8988T (cell line): ENCODE data around the gene ODC1.

Experiments
- DNase-seq: peaks from one replicate; pipeline ENCODE4 v3.0.0; 2011

ODC1 gene

DNA sequence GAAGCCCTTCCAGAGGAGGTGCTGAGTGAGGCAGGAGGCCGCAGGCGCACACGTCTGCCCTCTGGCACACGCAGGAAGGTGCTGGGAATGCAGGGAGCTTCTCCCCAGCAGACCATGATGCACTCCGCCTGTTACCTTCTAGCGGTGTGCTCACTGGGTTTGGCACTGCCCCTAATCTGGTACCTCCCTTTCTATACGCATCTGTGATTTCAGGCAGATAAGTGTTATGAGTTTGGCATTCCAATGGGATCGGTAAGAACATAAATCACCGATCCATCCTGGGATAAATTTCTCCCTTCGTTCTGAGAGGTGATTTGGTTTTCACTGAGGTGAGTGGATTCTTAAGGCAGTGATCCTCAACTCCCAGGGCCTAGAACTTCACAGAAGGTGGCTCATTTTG lies 34.6 kb downstream of the ODC1 start:
- no peak for DNase-seq

DNA sequence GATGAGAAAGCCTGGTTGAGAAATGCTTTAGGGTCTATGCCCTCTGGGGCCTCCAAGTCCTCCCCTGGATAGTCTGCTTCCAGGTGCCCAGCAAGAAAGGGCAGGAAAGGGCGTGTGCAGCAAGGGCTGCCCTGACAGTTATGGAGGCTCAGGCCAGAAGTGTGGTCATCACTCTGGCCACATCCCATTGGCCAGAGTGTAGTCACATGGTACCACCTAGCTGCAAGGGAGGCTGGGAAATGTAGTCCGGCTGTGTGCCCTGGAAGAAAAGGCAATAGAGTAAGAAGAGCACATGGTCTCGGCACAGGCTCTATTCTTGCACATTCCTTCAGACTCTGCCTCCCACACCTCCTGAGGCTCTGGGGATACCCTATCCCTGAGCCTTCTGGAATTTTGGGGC lies 35.7 kb downstream of the ODC1 start:
- DNase-seq = no peak

DNA sequence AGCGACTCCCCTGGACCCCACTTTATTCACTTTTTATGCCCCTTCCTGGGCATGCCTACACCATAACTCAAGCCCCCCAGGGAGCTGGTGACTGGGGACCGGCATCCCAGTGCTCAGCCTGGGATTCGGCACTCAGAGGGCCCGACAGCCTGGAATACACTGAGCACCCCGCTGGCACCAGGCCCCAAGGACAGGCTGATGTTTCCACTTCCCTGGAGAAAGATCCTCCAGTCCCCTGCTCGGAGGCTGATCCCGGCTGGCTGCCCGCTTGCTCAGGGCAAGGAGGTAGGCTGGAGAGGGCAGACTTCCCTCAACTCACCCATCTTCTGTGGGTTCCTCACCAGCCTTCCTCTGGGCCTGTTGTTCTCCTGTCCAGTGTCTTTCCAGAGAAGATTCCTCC lies 36.6 kb downstream of the ODC1 start:
- DNase-seq = no peak

DNA sequence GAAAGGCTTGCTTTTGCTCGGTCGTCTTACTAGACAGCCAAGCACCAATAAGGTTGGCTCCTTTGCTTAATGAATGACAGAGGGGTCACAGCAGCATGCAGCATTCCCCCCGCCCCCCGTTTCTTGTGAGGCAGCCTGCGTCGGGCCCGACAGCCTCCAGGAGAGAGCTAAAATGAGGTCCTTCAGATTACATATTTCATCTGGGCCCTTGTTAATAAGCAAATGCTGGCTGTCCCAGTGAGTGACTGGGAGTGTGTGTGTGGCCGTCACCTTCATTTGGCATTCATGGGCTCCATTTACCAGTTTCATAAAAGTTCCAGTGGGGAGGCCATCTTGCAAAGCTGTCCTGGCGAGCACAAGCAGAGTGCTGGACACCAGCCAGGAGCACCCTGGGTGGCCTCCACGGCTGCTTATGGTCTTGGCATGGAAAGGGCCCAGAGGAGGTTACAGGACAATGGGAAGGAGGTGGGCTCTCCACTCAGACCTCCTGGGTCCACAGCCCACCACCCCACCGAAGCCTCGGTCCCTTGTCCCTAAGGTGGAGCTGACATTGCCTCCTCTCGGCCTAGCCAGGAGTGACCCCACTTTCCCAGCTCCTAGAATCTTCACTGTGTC lies 37.2 kb downstream of the ODC1 start:
- DNase-seq = no peak

DNA sequence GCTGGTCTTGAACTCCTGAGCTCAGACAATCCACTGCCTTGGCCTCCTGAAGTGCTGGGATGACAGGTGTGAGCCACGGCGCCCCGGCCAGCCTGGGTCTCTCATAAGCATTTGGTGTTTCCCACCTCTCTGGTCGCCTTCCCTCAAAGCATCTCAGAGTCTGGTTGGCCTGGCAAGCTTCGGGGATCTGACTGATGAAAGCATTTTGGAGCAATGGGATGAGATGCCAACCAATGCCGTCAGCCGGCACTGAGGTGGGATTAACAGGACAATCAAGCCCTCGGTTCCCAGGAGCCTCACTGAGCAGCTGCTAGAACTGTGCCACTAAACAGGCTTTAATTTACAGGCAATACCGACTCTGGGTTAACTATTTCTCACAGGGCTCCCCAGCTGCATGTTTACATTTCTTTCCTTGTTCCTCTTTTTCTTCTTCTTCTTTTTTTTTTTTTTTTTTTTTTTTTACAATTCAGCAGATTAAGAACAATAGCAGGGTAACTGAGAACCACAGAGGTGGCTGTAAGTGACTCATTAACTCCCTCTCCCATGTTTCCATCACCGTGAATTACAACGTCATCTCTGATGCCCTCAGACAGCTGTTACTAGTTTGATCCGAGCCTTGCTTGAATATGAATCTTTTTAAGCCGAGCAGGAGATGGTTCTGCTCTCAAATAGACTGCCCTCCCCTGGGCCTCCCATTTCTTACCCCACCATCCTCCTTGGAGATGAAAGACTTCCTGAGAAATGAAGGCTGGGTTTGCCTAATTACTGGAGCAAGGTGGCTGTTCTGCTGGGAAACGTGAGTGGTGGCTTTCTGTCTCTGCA lies 37.9 kb downstream of the ODC1 start:
- DNase-seq = no peak

DNA sequence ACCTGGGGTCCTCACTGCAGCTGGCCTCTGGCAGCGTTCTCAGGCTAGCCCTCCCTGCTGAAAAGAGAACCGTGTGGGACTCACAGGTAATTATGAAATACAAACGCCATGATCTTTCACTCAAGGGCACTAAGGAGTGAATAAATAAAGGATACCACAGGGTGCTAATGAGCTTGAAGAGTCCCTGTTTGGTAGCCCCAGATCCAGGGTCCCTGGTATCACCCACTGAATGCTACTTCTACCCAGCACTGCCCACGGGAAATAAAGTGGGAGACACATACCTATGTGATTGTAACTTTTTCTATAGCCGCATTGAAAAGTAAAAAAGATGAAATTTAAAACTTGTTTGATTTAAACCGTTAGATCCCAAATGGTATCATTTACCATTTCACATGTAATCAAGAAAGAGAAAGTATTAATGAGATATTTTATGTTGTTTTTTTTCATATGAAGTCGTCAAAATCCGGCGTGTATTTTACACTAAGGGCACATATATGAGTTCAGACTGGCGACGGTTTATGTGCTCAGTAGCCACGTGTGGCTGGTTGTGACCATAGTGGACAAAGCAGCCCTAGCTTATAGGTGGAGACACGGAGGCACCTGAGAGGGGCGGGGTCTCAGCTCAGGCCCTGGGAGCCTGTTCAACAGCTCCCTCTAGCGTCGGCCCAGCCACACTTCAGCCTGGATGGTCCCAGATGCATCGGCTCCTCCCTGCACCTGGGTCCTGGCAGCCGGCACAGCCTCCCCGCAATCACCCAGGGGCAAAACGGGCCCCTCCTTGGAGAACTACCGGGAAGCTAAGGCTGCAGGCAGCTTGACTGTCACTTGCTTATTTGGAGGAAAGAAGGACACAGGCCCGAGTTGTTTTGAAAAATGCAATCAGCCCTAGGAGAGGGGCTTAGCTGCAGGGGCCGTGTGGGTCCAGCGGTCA lies 39.2 kb downstream of the ODC1 start:
- peak; percentile 72 for DNase-seq

DNA sequence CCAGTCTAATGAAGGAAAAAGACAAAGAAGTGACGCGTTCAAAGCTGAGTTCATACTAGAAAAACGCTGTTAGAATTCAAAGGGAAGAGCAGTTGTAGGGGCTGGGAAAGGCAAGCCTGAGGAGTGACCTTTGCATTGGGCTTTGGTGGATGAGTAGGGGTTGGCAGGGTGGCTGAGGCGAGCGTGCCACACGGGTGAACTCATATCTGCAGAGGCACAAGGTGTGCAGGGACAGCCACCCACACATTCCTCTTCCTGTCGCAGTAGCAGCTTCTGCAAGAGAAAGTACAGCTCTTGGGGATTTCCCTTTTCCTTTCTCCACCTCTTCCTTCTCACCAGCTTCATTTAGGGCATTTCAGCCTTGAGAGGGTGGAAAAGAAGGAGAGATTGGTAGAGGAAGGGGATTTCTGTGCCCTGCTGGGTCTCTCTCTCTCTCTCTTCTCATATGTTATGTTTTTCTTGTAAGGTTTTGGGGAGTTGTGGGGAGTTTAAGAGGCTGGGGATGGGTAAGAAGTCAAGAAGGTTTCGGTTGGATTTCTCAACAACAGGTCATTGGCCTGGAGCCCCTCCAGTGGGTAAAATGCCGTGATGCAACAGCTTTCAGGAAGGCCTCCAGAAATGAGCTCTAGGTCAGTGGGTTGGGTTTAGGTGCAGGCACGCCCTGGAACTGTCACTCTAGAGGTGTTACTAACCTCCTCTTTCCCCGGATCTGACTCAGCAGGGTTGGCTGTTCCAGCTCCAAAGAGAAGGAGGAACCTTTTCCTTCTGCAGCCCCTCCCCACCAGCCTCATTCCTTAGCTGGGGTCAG lies 40.1 kb downstream of the ODC1 start:
- DNase-seq = peak; percentile 63

DNA sequence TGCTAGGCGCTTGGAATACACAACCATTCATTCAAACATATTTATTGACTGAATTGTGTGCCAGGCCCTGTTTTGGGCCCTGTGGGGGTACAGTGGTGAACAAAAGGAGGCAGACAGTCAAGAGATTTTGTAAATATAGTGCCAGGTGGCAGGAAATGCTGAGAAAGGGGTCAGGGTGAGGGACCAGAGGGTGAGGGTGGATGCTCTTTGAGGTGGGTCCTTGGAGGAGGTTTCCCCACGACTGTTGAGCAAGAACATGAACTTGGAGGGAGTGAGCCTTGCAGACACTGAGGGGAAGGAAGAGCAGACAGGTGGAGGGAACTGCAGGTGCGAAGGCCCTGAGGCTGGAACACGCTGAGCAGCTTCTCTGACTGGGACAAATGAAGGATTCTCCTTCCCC lies 40.7 kb downstream of the ODC1 start:
- DNase-seq = no peak

DNA sequence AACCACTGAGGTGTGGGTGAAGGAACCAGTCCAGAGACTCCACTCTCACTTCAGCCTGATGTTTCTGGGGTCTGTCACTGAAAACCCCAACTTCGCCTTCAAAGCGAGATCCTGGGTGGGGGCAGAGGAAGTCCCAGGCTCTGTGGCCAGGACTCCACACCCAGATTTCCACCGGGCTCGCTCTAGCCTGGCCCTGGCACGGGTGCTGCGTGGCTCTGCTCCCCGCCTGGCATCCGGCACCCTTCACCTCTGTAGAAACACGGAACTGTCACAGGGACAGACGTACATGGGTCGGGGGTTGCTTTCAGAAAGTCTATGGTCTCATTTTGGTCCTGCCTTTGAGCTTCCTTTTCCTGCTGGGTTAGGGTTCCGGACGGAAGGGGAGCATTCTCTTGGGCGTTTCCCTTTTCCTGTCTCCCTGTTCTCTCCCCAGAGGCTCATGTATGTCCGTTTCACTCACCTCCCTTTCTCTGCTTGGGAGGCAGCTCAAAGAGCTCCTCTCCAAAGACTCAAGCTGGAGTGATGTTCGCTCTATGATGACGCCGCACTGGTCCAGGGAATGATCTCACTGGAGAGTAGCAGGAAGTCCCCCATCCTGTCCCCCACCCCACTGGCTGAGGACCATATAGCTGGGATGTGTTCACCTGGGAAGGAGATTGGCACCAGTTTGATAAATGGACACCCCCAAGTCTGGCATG lies 41.5 kb downstream of the ODC1 start:
- no peak for DNase-seq

DNA sequence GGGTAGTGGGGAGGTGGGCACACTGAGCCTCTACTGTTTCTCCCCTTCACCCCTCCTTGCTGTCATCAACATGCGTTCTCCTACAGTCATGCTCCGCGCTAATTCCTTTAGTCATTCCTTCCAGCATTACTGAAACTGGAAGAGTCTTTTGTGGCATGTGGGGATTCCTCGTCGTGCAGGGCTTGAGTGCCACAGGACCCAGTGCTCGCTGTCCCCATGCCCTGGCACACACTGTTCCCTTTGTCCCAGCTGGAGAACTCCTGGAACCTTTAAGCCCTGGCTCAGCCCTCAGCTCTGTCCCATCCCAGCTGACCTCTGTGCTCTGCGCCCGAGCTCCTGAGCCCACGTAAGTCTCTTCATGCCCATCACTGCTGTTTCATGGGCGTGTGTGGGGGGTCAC lies 42.1 kb downstream of the ODC1 start:
- DNase-seq = no peak

DNA sequence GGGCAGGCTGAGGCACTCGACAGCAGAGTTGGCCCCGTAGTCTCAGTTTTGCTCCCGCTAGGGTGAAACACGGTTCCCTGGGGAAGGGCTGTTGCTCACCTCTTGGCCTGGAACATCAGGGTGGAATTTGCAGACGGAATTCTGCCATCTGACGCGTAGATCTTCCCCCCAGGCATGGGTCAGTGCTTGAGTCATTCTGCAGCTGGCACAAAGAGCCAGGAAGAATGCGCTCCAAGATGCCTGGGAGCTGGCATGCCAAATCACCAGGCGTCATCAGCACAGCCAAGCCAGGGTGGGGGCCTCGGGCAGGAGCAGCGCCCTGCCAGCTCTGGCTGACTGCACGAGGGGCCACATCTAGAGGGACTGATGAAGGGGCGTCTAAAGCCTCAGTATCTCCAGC lies 42.7 kb downstream of the ODC1 start:
- peak; percentile 98 for DNase-seq

DNA sequence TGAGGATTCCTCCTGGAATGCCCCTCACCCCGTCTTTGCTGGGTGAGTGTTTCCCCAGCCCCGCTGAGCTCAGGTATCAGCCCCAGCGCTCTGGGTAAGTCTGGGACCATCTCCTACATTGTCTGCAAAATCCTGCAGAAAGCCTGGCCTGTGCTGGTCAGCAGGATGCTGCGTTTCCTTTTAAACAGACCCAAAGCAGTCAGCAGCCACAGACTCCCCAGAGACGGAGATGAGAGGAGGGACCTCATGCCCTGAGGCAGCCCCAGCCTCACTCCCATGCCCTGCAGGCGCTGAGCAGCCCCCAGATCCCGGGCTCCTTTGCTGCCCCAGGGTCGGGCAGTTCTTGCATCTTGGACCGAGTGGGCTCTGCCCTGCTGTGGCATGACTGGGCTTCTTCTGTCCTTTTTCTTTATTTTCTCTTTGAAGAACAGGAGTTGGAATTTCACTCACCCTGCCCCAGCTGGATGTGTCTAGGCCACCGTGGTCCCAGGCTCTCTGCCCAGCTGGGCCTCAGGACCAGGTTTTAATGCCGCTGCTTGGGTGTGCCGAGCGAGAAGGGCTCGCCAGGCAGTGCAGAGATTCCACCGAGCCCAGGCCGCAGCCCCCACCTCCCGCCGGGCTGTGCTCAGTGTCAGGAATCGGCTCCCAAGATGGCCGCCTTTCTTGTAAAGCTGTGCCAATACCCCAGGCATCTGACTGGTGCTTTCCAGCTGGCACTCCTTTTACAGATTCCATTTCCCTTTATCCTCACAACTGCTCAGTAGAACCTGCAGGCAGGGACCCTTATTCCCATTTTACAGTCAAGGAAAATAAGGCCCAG lies 43.6 kb downstream of the ODC1 start:
- DNase-seq = no peak

DNA sequence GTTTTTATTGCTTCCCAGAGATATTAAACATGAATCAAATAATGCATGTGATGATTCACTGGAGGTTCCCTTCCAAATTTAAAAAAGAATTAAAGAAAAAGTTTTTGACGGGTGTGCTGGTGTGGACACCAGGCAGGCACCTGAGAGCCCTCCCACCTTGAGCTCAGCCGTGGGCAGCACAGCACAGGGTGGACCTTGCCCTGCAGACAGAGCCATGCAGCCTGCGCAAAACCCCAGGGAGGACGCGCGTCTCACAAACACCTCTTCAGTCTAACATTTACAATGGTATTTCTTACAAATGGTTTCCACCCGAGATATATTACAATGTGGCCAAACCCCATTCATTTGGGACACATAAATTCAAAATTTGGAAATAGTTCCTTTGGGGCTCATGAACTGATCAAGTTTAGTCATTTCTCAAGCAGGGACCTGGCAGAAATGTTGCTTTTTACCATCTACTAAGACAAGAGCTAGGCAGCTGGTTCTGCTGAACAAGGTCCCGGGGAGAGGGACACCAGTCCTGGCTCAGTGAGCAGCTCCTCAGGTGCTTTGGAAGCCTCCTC lies 45.4 kb downstream of the ODC1 start:
- DNase-seq = no peak

DNA sequence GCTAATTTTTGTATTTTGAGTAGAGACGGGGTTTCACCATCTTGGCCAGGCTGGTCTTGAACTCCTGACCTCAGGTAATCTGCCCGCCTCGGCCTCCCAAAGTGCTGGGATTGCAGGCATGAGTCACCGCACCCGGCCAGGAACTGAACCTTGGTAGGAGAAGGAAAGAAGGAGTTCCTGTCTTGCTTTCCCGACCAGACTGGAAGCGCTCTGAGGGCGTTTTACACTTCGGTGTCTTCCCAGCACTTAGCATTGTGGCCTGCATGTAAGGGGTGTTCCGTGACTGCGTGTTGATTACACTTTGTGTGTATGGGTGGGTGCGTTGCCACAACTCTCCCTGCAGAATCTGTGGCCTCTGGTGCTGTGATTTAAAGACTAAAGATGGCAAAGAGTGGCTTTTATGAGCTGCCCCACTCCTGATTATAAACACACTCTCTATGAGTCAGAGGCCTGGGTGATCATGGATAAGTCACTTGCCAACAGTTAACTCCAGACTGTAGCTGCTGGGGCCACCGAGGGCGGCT lies 46.0 kb downstream of the ODC1 start:
- DNase-seq = no peak

DNA sequence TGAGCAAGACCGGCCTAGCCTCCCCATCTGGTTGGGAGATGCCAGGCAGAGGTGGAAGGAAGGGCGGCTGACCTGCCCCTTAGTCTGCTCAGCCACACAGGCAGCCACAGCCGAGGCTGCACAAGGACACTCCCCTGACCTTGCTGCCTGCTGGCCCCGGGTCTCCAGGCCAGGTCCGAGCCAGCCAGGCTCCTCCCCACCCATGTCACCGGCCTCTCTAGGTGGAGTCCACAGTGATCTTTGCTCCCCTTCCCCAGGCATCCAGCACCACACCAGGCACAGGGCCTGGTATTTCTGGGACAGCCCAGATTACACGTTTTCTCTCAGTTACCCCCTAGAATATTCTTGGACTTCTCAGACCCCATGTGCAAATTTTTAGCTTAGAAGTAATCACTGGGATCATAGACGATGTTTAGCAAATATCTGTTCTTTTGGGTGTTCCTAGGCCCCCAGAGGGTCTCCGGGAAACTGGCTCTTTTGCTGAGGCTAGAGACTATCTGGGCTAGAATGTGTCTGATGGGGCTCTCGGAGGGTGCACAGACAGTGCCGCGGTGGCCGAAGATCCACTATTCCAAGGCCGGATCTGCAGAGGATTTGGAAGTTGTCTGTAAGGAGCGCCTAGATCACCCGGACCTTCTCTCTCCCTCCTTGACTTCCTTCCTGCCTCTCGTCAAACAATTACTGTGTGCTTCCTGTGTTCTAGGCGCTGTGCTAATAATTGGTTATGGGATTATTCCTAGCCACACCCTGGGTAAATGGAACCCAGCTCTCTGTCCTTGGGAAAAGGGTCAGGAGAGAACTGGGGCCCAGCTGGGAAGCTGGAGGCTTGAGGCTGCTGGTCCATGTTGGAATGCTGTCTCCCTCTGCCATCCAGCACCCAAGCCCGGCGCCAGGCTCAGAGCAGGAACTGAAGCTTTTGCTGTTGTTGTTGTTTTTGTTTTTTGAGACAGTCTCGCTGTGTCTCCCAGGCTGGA lies 46.9 kb downstream of the ODC1 start:
- no peak for DNase-seq

DNA sequence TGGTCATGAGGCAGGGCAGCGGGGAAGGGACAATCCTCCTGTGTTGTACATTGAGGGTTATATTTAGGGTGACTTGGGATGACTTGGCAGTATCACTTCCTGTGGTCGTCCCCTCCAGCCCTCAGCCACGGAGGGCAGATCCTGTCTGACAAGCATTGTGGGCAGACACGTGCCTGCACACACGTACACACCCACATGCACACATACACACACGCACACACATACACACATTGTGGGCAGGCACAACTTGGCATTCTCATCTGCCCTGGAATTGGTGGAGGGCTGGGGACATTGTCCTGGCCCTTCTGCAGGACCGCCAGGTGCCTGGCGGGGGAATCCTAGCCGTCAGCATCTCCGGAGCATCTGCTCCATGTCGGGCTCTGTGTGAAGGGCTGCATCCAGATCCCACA lies 47.6 kb downstream of the ODC1 start:
- no peak for DNase-seq

DNA sequence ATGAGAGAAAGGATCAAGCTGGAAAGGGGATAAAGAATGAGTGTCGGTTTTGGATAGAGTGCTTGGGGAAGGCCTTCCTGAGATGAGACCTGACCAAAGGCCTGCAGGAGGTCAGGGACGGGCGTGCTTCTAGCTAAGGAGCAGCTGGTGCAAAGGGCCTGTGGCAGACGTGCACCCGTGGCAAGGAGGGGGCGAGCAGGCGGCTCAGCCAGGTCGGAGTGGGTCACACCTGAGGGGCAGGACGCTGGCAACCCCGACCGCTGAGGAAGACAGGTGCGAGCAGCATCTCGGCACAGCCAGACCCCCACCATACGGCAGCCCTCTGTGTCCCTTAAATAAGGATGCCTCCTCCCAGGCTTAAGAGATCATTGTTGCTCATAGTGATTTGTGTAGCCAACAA lies 48.1 kb downstream of the ODC1 start:
- DNase-seq = no peak

DNA sequence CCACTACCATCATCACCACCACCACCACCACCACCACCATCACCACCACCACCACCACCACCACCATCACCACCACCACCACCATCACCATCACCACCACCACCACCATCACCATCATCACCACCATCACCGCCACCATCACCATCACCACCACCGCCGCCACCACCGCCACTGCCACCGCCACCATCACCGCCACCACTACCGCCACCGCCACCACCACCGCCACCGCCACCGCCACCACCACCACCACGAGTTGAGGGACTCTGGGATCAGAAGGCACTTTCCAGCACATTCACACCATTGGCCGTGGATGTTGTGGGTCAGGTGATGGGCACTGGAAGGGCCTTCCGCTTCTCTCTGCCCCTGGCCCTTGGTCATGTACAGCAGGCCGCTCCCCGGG lies 48.8 kb downstream of the ODC1 start:
- DNase-seq = no peak

DNA sequence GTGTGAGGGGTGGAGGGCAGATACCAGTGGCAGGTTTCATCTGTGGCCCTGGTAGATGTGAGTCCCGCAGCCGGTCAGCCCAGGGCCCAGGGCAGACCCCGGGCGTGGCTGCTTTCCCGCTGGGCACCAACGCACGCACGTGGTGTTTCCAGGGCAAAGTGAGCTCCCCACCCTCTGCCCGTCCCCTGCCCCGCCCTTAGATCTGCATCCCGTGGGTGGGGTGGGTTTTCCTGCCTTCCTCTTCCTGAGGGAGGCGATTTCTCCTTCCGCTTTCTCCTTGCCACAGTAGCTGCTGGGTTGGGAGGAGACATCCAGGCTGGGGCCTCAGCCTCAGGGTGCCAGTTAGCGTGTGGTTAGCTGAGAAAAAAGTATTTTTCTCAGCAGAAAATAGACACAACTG lies 49.6 kb downstream of the ODC1 start:
- DNase-seq = no peak
